ENCODE measurements around the gene KRT85. TPM values are rescaled to one million over a fixed set of nuclear protein-coding genes. Genes with fewer than 3 reads are reported as not detected.

The KRT85 gene
- total and polyA plus RNA-seq, 10 of the 15 experiments (the other 5 are each of a cell fraction or from before 2014, with no cell fraction given), result 0.05 to 0.18 (median 0.11) TPM; not detected in 6

DNA sequence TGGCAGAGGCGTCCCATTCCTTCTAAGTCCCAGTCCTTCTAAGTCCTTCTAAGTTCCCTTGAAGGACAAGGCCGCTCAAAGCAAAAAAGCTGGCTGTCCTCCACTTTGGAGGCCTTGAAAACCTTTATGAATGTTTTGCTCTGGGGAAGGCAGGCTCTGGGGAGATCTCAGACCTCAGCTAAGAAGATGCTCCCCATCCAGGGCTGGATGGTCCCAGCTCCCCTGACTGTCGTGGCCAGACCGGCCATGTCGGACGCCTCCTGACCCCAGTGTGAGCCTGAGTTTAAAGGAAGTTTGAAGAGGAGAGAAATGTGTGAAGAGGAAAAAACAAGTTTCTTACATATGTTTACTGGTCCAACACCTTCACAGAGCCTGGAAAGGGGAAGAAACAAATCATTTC is 12.3 kb upstream of the KRT85 start:
- in situ Hi-C loops (cut with MboI) (loop anchor here (25.0 kb wide), 1 partner anchor 608 kb away; no protein-coding TSS in a partner anchor), intact Hi-C loops (cut with micrococcal nuclease; ENCODE audit: unreplicated experiment) (loop anchor here (10.0 kb wide), 1 partner anchor 125 kb away; no protein-coding TSS in a partner anchor)
- WGBS (ENCODE audit: insufficient coverage, insufficient replicate concordance, low lambda C conversion rate, missing lambda C conversion rate), result 70% methylated on average over 6 of the region's 6 CpGs
- no peaks in the 10 kb centered on the region for H3K36me3 ChIP-seq (ENCODE audit: control insufficient read depth in 2 of 2, insufficient read depth in 2 of 2, low read length in 1 of 2)
- no peaks in the 10 kb centered on the region; the same call in 1 of the 2 replicates for H4K20me1 ChIP-seq (ENCODE audit: control insufficient read depth, insufficient read depth)
- H3K79me2 ChIP-seq (ENCODE audit: control insufficient read depth, insufficient read depth, low read length), result no peaks in the 10 kb centered on the region
- DNase-seq (ENCODE audit: low read depth, low spot score) (no peak), ATAC-seq (no peak), FAIRE-seq (no peak)
- RAD21 ChIA-PET (ENCODE audit: unreplicated experiment), result no interaction called here
- TF ChIP-seq BHLHE40 (IDR thresholded peaks at IDR 0.05; ENCODE audit: borderline replicate concordance in 1 of 2, low read depth in 2 of 2, low read length in 1 of 2), result no peak
- TF ChIP-seq, protein P1, sequence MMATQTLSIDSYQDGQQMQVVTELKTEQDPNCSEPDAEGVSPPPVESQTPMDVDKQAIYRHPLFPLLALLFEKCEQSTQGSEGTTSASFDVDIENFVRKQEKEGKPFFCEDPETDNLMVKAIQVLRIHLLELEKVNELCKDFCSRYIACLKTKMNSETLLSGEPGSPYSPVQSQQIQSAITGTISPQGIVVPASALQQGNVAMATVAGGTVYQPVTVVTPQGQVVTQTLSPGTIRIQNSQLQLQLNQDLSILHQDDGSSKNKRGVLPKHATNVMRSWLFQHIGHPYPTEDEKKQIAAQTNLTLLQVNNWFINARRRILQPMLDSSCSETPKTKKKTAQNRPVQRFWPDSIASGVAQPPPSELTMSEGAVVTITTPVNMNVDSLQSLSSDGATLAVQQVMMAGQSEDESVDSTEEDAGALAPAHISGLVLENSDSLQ (IDR thresholded peaks at IDR 0.05), result no peak
- TF ChIP-seq CREM (IDR thresholded peaks at IDR 0.05; ENCODE audit: low read depth), result no peak
- TF ChIP-seq ATF7 (IDR thresholded peaks at IDR 0.05; ENCODE audit: low read depth), result no peak
- TF ChIP-seq BACH1 (IDR thresholded peaks at IDR 0.05; ENCODE audit: borderline replicate concordance), result no peak
- no peak for TF ChIP-seq SREBF1 (IDR thresholded peaks at IDR 0.05; ENCODE audit: low read length)
- H3K27me3 ChIP-seq (replicated peaks in 1 of 2; ENCODE audit: control insufficient read depth in 2 of 2, insufficient read depth in 2 of 2, low read length in 1 of 2), result peaks cover under 1 to 1% of the 10 kb centered on the region in 2 experiments; a peak in 3 of 4 replicates
- BruUV-seq (replicated peaks), result no TSS peak
- H3K9ac ChIP-seq (ENCODE audit: control insufficient read depth, insufficient read depth, low read length), result no peak overlapping the region
- H3K4me3 ChIP-seq, result no peak overlapping the region
- H3K4me1 ChIP-seq (ENCODE audit: control insufficient read depth, insufficient read depth, low read length), result no peaks in the 10 kb centered on the region
- CTCF ChIA-PET, result interaction anchor here (1.1 to 1.2 kb wide), 2 partner anchors 15 to 18 kb away, joined by 3 to 4 read pairs; no protein-coding TSS in a partner anchor
- H3K9me3 ChIP-seq (replicated peaks; ENCODE audit: control insufficient read depth, insufficient read depth, low read length), result no peaks in the 10 kb centered on the region
- no peak overlapping the region for H2AFZ ChIP-seq (ENCODE audit: control insufficient read depth, low read depth, low read length)
- SMC1A ChIA-PET (ENCODE audit: uncharacterized antibody, unreplicated experiment), result no interaction called here
- POLR2A ChIA-PET, result no interaction called here
- H3K4me2 ChIP-seq (ENCODE audit: control insufficient read depth, insufficient read depth), result no peak overlapping the region
- H3K27ac ChIP-seq (ENCODE audit: control insufficient read depth, insufficient read depth), result no peak overlapping the region

DNA sequence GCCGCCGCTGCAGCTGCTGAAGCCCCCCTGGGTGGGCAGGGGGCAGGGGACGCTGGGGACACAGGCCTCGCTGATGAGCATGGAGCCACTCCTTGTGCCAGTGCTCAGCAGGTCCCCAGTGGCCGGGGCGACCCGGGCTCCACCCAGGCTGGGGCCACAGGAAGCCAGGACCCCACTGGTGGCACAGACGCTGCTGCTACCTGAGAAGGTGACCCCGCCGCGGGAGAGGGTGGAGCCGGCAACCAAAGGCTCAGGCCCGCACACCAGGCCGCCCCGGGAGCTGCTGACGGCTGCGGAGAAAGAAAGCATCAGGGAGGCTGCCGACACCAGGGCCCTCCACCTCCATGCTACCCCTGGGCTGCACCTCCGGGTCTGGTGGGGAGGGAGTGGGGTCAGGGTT is 10.8 kb upstream of the KRT85 start:
- CTCF ChIA-PET, result interaction anchor here (0.9 to 1.2 kb wide), 2 partner anchors 493 to 502 kb away, joined by 3 to 4 read pairs; no protein-coding TSS in a partner anchor
- FAIRE-seq, result no peak
- in situ Hi-C loops (cut with MboI), result loop anchor here (25.0 kb wide), 1 partner anchor 609 kb away; no protein-coding TSS in a partner anchor

More for the DNA sequence above, 10.8 kb upstream of the KRT85 start:
- Histone ChIP-seq H3K36me3 (ENCODE audit: control insufficient read depth in 2 of 2, insufficient read depth in 2 of 2, low read length in 1 of 2) (no peaks in the 10 kb centered on the region), H2AFZ (ENCODE audit: control insufficient read depth, low read depth, low read length) (no peak overlapping the region), H3K27me3 (replicated peaks in 1 of 2; ENCODE audit: control insufficient read depth in 2 of 2, insufficient read depth in 2 of 2, low read length in 1 of 2) (peaks cover 0 to 1% of the 10 kb centered on the region in 2 experiments; a peak in 3 of 4 replicates), H3K9ac (ENCODE audit: control insufficient read depth, insufficient read depth, low read length) (no peak overlapping the region), H3K4me3 (no peak overlapping the region), H3K4me2 (ENCODE audit: control insufficient read depth, insufficient read depth) (no peak overlapping the region), H3K4me1 (ENCODE audit: control insufficient read depth, insufficient read depth, low read length) (no peaks in the 10 kb centered on the region), H3K9me3 (replicated peaks; ENCODE audit: control insufficient read depth, insufficient read depth, low read length) (no peaks in the 10 kb centered on the region), H4K20me1 (ENCODE audit: control insufficient read depth, insufficient read depth) (no peaks in the 10 kb centered on the region; the same call in 1 of the 2 replicates), H3K27ac (ENCODE audit: control insufficient read depth, insufficient read depth) (no peak overlapping the region), H3K79me2 (ENCODE audit: control insufficient read depth, insufficient read depth, low read length) (no peaks in the 10 kb centered on the region)
- 45% methylated on average over 17 of the region's 19 CpGs for WGBS (ENCODE audit: insufficient coverage, insufficient replicate concordance, low lambda C conversion rate, missing lambda C conversion rate)
- BruUV-seq (replicated peaks), result no TSS peak
- ChIA-PET RAD21 (ENCODE audit: unreplicated experiment) (no interaction called here), POLR2A (no interaction called here), SMC1A (ENCODE audit: uncharacterized antibody, unreplicated experiment) (no interaction called here)
- no peak for DNase-seq (ENCODE audit: low read depth, low spot score)
- intact Hi-C loops (cut with micrococcal nuclease; ENCODE audit: unreplicated experiment), result loop anchor here (10.0 kb wide), 1 partner anchor 127 kb away; no protein-coding TSS in a partner anchor
- no peak for ATAC-seq
- TF ChIP-seq, protein P2, sequence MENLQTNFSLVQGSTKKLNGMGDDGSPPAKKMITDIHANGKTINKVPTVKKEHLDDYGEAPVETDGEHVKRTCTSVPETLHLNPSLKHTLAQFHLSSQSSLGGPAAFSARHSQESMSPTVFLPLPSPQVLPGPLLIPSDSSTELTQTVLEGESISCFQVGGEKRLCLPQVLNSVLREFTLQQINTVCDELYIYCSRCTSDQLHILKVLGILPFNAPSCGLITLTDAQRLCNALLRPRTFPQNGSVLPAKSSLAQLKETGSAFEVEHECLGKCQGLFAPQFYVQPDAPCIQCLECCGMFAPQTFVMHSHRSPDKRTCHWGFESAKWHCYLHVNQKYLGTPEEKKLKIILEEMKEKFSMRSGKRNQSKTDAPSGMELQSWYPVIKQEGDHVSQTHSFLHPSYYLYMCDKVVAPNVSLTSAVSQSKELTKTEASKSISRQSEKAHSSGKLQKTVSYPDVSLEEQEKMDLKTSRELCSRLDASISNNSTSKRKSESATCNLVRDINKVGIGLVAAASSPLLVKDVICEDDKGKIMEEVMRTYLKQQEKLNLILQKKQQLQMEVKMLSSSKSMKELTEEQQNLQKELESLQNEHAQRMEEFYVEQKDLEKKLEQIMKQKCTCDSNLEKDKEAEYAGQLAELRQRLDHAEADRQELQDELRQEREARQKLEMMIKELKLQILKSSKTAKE (IDR thresholded peaks at IDR 0.05; ENCODE audit: low read depth, poor library complexity, severe bottlenecking), result no peak
- no peak for TF ChIP-seq DPF2 (IDR thresholded peaks at IDR 0.05)
